Uterus (tissue), 2 donors: Measurements from ENCODE around the gene L2HGDH.

Source experiments
- POLR2A ChIP-seq, 2 donors: fragments of 450-650 bp; IDR thresholded peaks; one replicate each; pipeline ENCODE4 v1.6.1; 2016; ENCODE audit warnings: antibody characterized with exemption in 2 of 2, mild to moderate bottlenecking in 1 of 2, moderate library complexity in 1 of 2
- TF ChIP-seq, protein P1 (sequence below), 4 experiments: fragments of 200-600 bp in 2 of 4; fragments of 450-650 bp in 2 of 4; sonication (generic) in 2 of 4; IDR thresholded peaks; one replicate each; pipeline ENCODE4 v1.5.1; 2016 to 2019; ENCODE audit warnings: antibody characterized with exemption in 4 of 4, mild to moderate bottlenecking in 2 of 4, moderate library complexity in 1 of 4

DNA sequence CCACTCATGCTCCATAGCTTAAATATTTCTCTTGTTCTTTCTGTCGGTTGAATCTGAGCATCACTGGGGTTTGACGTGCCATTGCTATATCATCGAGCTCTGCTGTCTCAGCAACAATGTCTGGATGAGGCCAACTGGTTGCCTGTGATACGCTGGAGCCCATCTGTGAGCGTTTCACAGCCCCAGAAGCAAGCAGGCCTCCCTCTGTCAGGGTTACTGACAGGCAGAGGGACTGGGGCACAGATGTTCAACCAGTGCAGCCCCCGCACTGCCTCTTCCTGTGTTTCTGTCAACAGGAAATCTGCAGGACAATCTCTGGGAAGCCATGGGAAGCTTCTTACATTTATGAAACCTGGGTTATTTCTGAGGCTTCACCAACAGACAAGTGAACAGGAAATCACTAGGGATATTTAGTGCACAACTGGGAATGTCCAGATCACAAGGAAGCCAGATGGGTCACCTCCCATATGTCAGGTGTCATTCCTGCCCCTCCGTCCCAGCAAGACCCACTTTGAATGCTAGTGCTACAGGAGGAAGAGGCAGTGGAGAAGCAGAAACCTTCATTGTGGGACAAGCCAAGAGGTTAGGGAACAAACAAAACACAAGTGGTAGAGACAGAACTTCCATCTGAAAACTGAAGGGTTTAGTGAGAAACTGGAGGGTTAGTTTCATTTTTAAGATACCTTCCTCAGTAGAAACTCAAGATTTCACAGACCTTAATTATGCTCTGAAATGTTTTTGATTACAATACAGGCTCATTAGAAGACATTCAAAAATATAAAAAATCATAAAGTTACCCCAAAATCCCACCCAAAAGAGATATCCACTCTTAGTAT lies 24.2 kb upstream of the L2HGDH start:
- TF ChIP-seq, protein P1, sequence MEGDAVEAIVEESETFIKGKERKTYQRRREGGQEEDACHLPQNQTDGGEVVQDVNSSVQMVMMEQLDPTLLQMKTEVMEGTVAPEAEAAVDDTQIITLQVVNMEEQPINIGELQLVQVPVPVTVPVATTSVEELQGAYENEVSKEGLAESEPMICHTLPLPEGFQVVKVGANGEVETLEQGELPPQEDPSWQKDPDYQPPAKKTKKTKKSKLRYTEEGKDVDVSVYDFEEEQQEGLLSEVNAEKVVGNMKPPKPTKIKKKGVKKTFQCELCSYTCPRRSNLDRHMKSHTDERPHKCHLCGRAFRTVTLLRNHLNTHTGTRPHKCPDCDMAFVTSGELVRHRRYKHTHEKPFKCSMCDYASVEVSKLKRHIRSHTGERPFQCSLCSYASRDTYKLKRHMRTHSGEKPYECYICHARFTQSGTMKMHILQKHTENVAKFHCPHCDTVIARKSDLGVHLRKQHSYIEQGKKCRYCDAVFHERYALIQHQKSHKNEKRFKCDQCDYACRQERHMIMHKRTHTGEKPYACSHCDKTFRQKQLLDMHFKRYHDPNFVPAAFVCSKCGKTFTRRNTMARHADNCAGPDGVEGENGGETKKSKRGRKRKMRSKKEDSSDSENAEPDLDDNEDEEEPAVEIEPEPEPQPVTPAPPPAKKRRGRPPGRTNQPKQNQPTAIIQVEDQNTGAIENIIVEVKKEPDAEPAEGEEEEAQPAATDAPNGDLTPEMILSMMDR (IDR thresholded peaks at IDR 0.05): no peak
- TF ChIP-seq POLR2A (IDR thresholded peaks at IDR 0.05): no peak
